Stomach smooth muscle (tissue), 2 donors: Measurements from ENCODE around the gene NPIPA5.
"Not testable (repeated sequence)": the region's sequence is repeated elsewhere in the genome, so short reads cannot be mapped to it uniquely, and the experiment has no call there.

Experiments
- H3K27ac ChIP-seq: one replicate; pipeline ENCODE4 v1.7.0; 2013; ENCODE audit warnings: mild to moderate bottlenecking, low read length, inconsistent platforms
- H3K27me3 ChIP-seq, 2 donors: one replicate each; pipeline ENCODE4 v1.7.0; 2013; ENCODE audit warnings: low read length in 2 of 2; ENCODE audit not compliant: insufficient read depth in 2 of 2, control insufficient read depth in 1 of 2
- H3K36me3 ChIP-seq, 2 donors: one replicate each; pipeline ENCODE4 v1.7.0; 2013; ENCODE audit warnings: low read length in 2 of 2; ENCODE audit not compliant: control insufficient read depth in 2 of 2, insufficient read depth in 2 of 2
- H3K4me1 ChIP-seq: one replicate; pipeline ENCODE4 v1.7.0; 2013; ENCODE audit warnings: low read length; ENCODE audit not compliant: control insufficient read depth, insufficient read depth
- H3K4me3 ChIP-seq, 2 donors: one replicate each; pipeline ENCODE4 v1.7.0; 2013; ENCODE audit warnings: low read length in 2 of 2
- H3K9ac ChIP-seq, 2 donors: one replicate each; pipeline ENCODE4 v1.7.0; 2013; ENCODE audit warnings: low read length in 2 of 2, mild to moderate bottlenecking in 1 of 2
- H3K9me3 ChIP-seq, 2 donors: one replicate each; pipeline ENCODE4 v1.7.0; 2013; ENCODE audit warnings: low read length in 2 of 2; ENCODE audit not compliant: control insufficient read depth in 2 of 2
- donor health status: healthy.
- donor health status: Pancreatic carcinoma.

The NPIPA5 gene

DNA sequence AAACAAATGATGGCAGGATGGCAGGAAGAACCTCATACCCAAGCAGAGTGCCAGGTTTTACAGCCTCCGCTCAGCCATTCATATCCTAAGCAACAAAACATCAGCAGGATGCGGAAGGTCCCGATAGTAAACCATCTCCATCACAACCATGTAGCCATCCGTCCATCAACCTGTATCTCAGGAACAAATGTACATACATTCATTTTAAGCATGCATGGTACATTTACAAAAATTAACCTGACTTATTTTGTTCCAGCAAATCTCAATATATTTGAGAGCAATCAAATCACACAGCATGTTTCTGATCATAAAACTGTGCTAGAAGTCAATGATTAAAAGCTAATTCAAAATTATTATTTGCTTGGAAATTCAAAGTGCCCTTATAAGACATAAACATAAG lies at the start of gene NPIPA5:
NPIPA5 (minus strand) TSS at position 101 of the 400 bp plus-strand sequence; CDS start at position 101, 0 bp downstream.
- H3K36me3 ChIP-seq, H3K27me3 ChIP-seq, H3K4me3 ChIP-seq, H3K9ac ChIP-seq, H3K9me3 ChIP-seq, H3K27ac ChIP-seq, H3K4me1 ChIP-seq: not testable (repeated sequence)

DNA sequence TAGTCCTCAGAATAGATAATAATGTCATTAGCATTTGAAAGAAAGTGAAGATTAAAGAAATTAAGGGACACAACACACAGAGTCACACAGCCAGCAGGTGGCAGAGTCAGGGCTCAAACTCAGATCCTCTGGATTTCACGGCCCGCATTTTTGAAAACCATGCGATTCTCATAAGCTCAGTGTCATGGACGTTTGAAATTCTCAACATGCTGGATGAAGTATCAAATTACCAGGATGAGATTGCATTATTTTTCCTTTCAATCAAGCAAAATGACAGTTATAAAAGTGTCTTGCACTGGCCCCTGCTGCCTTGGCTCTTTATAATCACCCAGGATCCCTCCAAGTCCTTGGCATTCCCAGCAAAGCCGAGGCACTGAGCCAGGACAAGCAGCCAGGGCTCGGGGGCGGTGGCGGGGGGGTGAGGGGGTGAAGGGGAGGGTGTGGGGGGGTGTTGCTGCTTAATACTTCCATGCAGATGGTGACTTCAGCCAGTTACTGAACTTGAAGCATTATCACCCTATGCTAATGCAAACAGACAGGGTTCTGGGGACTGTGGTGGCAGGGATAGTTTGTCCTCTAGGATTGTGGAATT lies 49.6 kb upstream of the NPIPA5 start:
- no peaks in the 10 kb centered on the region for H3K4me1 ChIP-seq
- no peak overlapping the region for H3K27ac ChIP-seq
- no peak overlapping the region for H3K9ac ChIP-seq
- H3K27me3 ChIP-seq: no peaks in the 10 kb centered on the region
- no peaks in the 10 kb centered on the region for H3K36me3 ChIP-seq
- H3K4me3 ChIP-seq: peak overlapping the region; percentile 43 to 44
- H3K9me3 ChIP-seq: no peaks in the 10 kb centered on the region

DNA sequence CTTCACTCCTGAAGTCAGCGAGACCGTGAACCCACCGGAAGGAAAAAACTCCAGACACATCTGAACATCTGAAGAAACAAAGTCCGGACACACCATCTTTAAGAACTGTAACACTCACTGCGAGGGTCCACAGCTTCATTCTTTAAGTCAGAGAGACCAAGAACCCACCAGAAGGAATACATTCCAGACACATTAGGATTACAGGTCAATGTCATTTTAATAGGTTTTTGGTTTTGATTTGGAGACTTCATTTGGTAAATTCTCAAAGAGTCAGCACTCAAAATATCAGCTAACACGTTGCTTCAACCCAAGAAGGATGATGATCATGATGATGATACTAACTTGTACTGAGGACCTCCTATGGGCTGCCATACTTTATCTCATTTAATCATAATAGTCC lies 48.7 kb upstream of the NPIPA5 start:
- Histone ChIP-seq H3K9ac (no peak overlapping the region), H3K27me3 (no peaks in the 10 kb centered on the region), H3K9me3 (no peaks in the 10 kb centered on the region), H3K27ac (no peak overlapping the region), H3K4me1 (no peaks in the 10 kb centered on the region), H3K4me3 (no peak overlapping the region), H3K36me3 (no peaks in the 10 kb centered on the region)

DNA sequence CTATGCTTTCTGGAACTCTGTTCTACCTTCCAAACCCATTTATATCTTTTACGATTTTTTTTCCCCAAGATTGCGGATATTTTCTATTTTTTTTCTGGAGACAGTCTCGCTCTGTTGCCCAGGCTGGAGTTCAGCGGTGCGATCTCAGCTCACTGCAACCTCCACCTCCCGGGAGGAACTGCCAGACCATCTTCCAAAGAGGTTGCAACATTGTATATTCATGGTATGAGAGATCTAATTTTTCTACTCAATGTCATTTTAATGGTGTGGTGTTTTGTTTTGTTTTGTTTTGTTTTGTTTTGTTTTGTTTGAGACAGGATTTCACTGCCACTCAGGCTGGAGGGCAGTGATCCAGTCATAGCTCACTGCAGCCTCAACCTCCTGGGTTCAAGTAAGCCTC lies 47.8 kb upstream of the NPIPA5 start:
- no peak overlapping the region for H3K4me3 ChIP-seq

GRCh38 chr16:15422222-15422621 lies 44.1 kb upstream of the NPIPA5 start:
- no peaks in the 10 kb centered on the region for H3K4me1 ChIP-seq
- no peaks in the 10 kb centered on the region for H3K9me3 ChIP-seq
- H3K27me3 ChIP-seq: no peaks in the 10 kb centered on the region
- H3K27ac ChIP-seq: no peak overlapping the region
- no peak overlapping the region for H3K4me3 ChIP-seq
- H3K9ac ChIP-seq: no peak overlapping the region
- no peaks in the 10 kb centered on the region for H3K36me3 ChIP-seq

More for the DNA sequence above, 47.8 kb upstream of the NPIPA5 start:
- Histone ChIP-seq H3K9me3 (no peaks in the 10 kb centered on the region), H3K27ac (no peak overlapping the region), H3K9ac (no peak overlapping the region), H3K4me1 (no peaks in the 10 kb centered on the region), H3K27me3 (no peaks in the 10 kb centered on the region), H3K36me3 (no peaks in the 10 kb centered on the region)

DNA sequence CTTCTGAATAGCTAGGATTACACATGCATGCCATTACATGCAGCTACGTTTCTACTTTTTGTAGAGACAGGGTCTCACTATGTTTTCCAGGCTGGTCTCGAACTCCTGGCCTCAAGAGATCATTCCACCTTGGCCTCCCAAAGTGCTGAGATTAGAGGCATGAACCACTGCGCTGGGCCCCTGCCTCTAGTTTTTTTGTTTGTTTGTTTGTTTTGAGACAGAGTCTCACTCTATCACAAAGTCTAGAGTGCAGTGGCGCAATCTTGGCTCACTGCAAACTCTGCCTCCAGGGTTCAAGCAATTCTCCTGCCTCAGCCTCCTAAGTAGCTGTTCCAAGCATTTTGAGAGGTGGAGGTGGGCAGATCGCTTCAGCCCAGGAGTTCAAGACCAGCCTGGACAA lies 43.6 kb upstream of the NPIPA5 start:
- not testable (repeated sequence) for H3K9me3 ChIP-seq, H3K27ac ChIP-seq, H3K4me3 ChIP-seq, H3K9ac ChIP-seq, H3K27me3 ChIP-seq, H3K36me3 ChIP-seq, H3K4me1 ChIP-seq

DNA sequence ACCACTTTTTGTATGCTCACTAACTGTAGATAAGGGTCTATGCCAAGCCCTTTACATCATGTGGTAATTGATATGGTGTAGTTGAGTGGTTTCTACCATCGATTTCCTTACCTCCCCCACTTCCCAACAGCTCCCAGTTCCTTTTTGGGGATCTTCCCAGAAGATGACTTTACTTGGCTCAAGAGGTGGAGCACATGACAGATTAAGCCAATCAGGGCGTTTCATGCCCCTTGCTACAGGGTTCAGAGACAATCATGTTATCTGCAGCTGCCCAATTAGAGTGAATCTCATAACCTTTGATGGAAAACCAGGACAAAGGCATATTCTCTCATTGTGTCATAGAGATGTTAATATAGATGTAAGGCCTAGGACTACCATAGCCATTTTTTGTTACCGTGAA lies 40.1 kb upstream of the NPIPA5 start:
- Histone ChIP-seq H3K4me3 (no peak overlapping the region), H3K9ac (no peak overlapping the region), H3K27ac (no peak overlapping the region), H3K27me3 (no peaks in the 10 kb centered on the region), H3K9me3 (no peaks in the 10 kb centered on the region), H3K4me1 (no peaks in the 10 kb centered on the region), H3K36me3 (no peaks in the 10 kb centered on the region)

DNA sequence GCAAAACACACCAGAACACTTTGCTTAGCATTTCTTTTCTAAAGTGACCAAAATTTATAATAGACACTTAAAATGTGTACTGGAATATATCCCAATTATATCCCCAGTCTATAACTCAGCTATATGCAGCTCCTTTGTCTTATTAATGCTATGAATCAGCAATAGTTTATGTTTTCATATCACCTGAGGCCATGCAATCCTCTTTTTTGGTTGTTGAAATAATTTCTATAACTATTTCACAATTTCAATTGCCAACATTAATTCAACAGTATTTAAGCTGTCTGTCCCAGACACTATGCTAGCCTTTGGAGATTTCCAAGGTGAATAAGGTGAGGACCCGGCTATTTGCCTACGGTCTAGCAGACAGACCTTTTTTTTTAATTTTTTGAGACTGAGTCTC lies 39.1 kb upstream of the NPIPA5 start:
- H3K9me3 ChIP-seq: no peaks in the 10 kb centered on the region
- H3K27me3 ChIP-seq: no peaks in the 10 kb centered on the region
- no peaks in the 10 kb centered on the region for H3K36me3 ChIP-seq
- H3K9ac ChIP-seq: no peak overlapping the region
- H3K27ac ChIP-seq: no peak overlapping the region
- no peaks in the 10 kb centered on the region for H3K4me1 ChIP-seq
- H3K4me3 ChIP-seq: no peak overlapping the region

GRCh38 chr16:15415511-15415985 lies 37.5 kb upstream of the NPIPA5 start:
- Histone ChIP-seq H3K4me1 (no peaks in the 10 kb centered on the region), H3K4me3 (no peak overlapping the region), H3K9me3 (no peaks in the 10 kb centered on the region), H3K36me3 (no peaks in the 10 kb centered on the region), H3K27me3 (no peaks in the 10 kb centered on the region), H3K27ac (no peak overlapping the region), H3K9ac (no peak overlapping the region)

GRCh38 chr16:15409476-15409875 lies 31.4 kb upstream of the NPIPA5 start:
- not testable (repeated sequence) for H3K36me3 ChIP-seq

GRCh38 chr16:15407756-15408155 lies 29.7 kb upstream of the NPIPA5 start:
- H3K9ac ChIP-seq, H3K4me1 ChIP-seq, H3K27me3 ChIP-seq, H3K4me3 ChIP-seq, H3K27ac ChIP-seq, H3K36me3 ChIP-seq, H3K9me3 ChIP-seq: not testable (repeated sequence)

More at GRCh38 chr16:15409476-15409875, 31.4 kb upstream of the NPIPA5 start:
- H3K9ac ChIP-seq, H3K27ac ChIP-seq, H3K4me1 ChIP-seq, H3K4me3 ChIP-seq, H3K27me3 ChIP-seq, H3K9me3 ChIP-seq: not testable (repeated sequence)
